ENCODE measurements around the gene NFX1.

NFX1 gene

GRCh38 chr9:33289936-33290246 lies 425 bp upstream of the NFX1 start:
- H3K4me3 ChIP-seq (ENCODE audit: control insufficient read depth, low read depth, low read length) = peak overlapping the region; percentile 82
- TF ChIP-seq CTCF (IDR thresholded peaks at IDR 0.05; ENCODE audit: control insufficient read depth, insufficient read depth, low read depth, low read length, missing control alignments) = no peak
- no peak for DNase-seq (ENCODE audit: low read depth)

- TF ChIP-seq CTCF (IDR thresholded peaks at IDR 0.05; ENCODE audit: control insufficient read depth, insufficient read depth, low read depth, low read length, missing control alignments) = no peak
- H3K4me3 ChIP-seq (ENCODE audit: control insufficient read depth, low read depth, low read length) = peak overlapping the region; percentile 82
- no peak for DNase-seq (ENCODE audit: low read depth)
Observed at GRCh38 chr9:33291031-33291397, 698 bp downstream of the NFX1 start.

GRCh38 chr9:33291901-33292300 lies 1.6 kb downstream of the NFX1 start:
- H3K4me3 ChIP-seq (ENCODE audit: control insufficient read depth, low read depth, low read length) = no peak overlapping the region
- TF ChIP-seq CTCF (IDR thresholded peaks at IDR 0.05; ENCODE audit: control insufficient read depth, insufficient read depth, low read depth, low read length, missing control alignments) = no peak
- DNase-seq (ENCODE audit: low read depth) = no peak

- no peak overlapping the region for H3K4me3 ChIP-seq (ENCODE audit: control insufficient read depth, low read depth, low read length)
- TF ChIP-seq CTCF (IDR thresholded peaks at IDR 0.05; ENCODE audit: control insufficient read depth, insufficient read depth, low read depth, low read length, missing control alignments) = no peak
Observed at GRCh38 chr9:33293782-33294181, 3.5 kb downstream of the NFX1 start.

GRCh38 chr9:33294670-33295432 lies 4.5 kb downstream of the NFX1 start:
- no peak overlapping the region for H3K4me3 ChIP-seq (ENCODE audit: control insufficient read depth, low read depth, low read length)
- no peak for DNase-seq (ENCODE audit: low read depth)
- no peak for TF ChIP-seq CTCF (IDR thresholded peaks at IDR 0.05; ENCODE audit: control insufficient read depth, insufficient read depth, low read depth, low read length, missing control alignments)

More at GRCh38 chr9:33293782-33294181, 3.5 kb downstream of the NFX1 start:
- DNase-seq (ENCODE audit: low read depth) = no peak

- no peak overlapping the region for H3K4me3 ChIP-seq (ENCODE audit: control insufficient read depth, low read depth, low read length)
- no peak for TF ChIP-seq CTCF (IDR thresholded peaks at IDR 0.05; ENCODE audit: control insufficient read depth, insufficient read depth, low read depth, low read length, missing control alignments)
- DNase-seq (ENCODE audit: low read depth) = no peak
Observed at GRCh38 chr9:33295571-33295970, 5.3 kb downstream of the NFX1 start.
